Stimulated activated CD4-positive, alpha-beta T cell treated with anti-CD3 and anti-CD28 coated beads, Interleukin-4, amount 100 ng/mL, for 4 hours (primary cell): ENCODE data around the gene XRN2.
"Not testable (repeated sequence)": the region's sequence is repeated elsewhere in the genome, so short reads cannot be mapped to it uniquely, and the experiment has no call there.

Experiments used
- DNase-seq, 2 experiments: peaks; one replicate each; pipeline ENCODE4 v3.0.0-alpha.2; 2020

Gene XRN2

DNA sequence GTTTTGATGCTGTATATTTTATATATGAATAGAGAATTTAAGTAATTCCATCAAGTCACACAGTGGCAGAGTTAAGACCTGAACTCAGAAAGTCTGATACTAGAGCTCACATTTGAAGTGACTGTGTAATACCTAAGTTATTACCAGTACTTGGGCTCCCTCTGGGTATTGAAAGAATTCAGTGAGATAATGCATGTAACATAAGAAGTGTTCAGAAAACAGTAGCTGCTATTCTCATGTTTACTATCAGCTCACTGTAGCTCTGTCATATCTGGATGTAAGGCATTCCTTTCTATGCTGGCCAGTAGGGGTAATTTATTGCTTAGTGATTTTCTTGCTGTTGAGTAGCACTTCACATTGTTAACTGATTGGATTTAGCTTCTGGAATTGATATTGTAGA is 49.6 kb downstream of the XRN2 start:
- no peak for DNase-seq

DNA sequence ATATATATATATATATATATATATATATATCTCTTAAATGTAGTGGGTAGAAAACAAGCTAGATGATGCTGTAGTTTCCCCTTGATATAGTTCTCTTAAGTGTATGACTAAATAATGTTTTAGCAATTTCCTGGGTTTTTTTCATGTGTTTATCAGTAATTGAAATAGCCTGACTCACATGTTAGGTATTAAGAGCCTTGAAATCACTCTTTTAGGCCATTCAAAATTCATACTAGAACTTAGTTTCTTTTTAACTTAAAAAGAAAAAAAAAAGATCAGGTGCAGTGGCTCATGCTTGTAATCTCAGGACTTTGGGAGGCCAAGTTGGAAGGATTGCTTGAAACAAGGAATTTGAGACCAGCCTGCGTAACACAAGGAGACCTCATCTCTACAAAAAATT is 50.1 kb downstream of the XRN2 start:
- DNase-seq, result no peak

DNA sequence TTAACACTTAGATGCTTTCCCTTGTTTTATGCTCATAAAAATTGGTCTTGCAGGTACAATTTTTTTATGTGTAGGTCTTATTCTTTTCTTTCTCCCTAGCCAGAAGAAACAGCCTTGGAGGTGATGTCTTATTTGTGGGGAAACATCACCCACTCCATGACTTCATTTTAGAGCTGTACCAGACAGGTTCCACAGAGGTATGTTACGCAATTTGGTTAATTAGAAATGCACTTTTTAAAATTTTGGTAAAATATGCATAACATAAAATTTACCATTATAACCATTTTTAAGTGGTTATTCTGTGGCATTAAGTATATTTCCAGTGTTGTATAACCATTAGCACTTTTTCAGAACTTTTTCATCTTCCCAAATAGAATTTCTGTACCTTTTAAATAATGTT is 52.9 kb downstream of the XRN2 start:
- DNase-seq, result no peak

DNA sequence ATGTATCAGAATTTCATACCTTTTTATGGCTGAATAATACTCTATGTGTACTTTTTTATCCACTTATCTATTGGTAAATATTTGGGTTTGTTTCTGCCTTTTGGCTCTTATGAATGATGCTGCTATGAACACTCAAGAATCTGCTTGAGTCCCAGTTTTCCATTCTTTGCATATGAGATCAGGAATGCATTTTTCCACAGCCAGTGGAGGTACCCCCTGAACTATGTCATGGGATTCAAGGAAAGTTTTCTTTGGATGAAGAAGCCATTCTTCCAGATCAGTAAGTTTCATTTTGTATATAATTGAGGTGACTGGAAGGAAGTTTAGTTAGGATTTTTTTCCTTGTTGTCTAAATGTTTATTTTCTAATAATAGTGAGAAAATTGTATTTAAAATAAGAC is 53.3 kb downstream of the XRN2 start:
- DNase-seq, result no peak

DNA sequence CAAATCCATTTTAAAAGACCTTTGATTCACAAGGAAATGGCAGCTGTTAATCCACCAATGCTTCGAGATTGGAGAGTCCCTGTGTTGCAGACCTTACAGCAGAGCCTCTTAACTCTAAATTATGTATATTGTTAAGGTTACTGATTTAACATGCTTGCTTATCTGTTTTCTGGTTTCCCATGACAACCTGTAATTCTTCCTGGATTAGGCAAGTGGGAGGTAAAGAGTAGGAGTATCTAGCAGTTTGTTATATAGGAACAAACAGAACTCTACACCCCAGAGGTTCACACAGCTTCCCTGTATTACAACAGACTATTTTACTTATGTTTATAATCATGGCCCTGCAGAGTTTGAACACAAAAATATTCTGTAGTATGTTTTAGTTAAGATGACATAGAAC is 54.7 kb downstream of the XRN2 start:
- no peak for DNase-seq

DNA sequence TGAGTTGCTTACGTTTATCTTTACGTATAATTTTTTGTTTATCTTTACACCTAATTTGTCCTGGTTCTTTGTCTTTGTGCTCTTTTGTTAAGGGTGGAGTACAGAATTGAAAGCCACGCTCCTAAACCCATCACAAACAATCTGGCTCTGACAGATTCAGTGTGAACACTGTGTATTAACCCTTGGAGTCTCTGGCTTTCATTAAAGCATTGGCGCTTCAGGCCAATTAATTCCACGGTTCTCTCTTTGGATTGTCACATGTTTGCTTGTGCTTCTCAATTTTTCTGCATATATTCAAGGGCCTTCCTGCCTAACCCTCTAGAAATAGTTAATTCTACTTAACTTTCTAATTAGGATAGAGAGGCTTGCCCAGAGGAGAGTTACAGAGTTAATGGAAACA is 55.6 kb downstream of the XRN2 start:
- DNase-seq, result no peak

DNA sequence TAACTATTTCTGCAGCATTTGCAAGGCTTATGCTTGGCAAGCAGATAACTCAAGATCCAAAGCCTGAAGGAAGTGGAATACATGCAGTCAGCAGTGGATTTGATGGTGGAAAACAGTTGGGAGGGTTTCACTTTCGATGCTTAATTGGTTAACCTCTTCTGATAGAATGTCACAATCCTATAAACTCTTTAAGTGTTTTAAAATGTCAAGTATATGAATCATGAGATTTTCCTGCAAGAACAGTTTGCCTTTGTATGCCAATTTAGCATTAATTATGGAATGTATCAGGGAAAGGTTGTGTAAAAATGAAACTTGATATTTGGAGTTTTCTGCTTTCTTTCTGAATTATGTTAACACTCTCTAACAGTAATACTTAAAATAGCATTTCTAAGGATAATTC is 57.6 kb downstream of the XRN2 start:
- no peak for DNase-seq

DNA sequence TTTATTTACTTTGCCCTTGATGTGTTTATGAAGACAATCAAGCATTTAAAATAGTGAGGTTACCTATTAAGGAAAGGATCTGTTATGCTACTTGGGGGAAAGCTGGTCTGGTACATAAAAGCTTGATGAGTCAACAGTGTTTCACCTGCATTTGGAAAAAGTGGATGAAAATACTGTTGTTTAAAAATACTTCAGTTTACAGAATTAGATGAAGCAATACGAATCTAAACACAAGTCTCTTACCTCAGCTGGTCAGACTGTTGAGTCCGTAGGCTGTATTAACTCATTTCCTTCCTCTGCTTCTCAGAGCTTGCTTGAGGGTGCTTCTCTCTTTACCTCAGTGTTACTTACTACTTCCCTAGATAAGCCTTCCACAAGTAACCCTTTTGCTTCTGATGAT is 58.1 kb downstream of the XRN2 start:
- DNase-seq, result no peak

DNA sequence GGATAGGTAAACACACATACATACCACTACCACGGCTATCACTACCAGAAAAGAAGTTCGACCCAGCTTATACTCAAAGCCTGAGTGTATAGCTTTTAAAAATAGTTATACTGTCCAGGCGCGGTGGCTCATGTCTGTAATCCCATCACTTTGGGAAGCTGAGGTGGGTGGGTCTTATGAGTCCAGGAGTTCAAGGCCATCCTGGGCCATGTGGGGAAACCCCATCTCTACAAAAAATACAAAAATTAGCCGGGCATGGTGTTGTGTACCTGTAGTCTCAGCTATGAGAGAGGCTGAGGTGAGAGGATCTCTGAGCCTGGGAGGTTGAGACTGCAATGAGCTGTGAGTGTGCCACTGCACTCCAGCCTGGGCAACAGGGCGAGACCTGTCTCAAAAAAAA is 61.3 kb downstream of the XRN2 start:
- DNase-seq, result no peak

DNA sequence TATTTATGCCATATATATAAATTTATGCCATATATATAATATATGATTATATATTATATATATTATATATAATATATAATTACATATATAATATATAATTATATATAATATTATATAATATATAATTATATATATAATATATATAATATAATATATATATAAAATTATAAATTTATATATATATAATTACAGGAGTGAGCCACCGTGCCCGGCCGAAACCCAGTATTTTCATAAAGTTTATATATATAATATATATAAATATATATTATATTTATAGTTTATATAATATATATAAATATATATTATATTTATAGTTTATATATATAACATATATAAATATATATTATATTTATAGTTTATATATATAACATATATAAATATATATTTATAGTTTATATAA is 62.6 kb downstream of the XRN2 start:
- DNase-seq, result no peak

DNA sequence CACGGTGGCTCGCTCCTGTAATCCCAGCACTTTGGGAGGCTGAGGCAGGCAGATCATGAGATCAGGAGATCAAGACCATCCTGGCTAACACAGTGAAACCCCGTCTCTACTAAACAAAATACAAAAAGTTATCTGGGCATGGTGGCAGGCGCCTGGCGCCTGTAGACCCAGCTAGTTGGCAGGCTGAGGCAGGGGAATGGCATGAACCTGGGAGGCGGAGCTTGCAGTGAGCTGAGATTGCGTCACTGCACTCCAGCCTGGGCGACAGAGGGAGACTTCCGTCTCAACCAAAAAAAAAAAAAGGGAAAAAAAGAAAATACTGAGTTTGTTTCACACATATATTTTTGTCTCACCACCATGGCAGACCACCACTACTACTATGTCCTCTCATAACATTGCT is 63.1 kb downstream of the XRN2 start:
- not testable (repeated sequence) for DNase-seq

DNA sequence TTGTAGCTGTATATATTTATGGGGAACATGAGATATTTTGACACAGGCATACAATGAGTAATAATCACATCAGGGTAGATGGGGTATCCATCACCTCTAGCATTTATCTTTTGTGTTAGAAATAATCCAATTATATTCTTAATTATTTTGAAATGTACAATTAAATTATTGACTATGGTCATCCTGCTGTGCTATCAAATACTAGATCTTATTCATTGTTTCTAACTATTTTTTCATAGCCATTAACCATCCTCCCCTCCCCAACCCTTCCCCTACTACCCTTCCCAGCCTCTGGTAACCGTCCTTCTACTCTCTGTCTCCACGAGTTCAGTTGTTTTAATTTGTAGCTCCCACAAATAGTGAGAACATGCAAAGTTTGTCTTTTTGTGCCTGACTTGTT is 65.7 kb downstream of the XRN2 start:
- DNase-seq, result no peak

DNA sequence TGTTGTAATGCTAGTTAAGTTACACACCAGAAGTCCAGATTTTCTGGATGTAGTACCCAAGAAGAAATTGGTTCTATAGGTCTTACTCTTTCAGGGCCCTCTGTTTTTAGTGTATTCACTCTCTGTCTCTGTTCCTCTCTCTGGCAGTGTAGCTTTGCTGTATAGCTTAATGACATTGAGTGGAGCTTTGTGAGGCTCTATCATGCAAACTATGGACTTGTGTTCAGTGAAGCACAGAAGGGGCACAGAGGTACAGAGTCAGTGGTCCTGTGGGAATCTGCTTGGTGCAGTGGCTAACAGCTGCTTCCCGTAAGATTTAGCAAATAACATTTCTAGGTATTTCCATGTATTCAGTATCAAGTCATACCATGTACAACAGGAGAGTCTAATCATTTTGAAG is 68.1 kb downstream of the XRN2 start:
- DNase-seq, result no peak

DNA sequence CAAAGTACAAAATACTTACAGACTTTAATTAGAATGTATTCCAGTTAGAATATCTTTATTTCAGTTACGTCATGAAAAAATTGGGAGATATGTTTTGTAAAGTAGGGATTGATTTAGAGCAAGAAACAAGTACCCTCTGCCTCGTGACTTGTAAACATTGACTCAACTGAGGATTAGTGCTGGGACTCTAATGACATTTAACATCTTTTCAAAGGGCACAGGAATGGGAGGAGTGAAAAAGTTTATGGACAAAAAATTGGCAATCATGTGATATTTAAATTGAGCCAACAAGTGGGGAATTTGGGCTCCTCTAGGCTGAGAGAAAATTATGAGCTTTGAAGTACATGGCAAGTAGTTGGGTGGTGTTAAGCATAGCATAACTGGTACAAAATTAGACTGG is 68.9 kb downstream of the XRN2 start:
- no peak for DNase-seq

DNA sequence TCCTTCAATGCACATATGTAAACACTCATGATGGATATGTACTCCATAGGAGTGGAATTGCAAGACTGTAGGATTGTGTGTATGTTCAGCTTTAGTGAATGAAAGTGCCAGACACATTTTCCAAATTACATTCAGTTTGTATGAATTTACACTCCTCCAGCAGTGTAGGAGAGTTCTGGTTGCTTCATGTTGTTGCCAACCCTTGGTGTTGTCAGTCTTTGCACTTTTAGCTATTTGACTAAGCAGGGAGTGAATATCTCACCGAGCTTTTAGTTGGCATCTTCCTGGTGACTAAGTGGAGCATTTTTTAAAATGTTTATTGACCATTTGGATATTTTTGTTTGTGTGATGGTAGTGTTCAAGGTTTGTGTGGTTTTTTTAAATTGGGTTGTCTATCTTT is 70.3 kb downstream of the XRN2 start:
- DNase-seq, result no peak

DNA sequence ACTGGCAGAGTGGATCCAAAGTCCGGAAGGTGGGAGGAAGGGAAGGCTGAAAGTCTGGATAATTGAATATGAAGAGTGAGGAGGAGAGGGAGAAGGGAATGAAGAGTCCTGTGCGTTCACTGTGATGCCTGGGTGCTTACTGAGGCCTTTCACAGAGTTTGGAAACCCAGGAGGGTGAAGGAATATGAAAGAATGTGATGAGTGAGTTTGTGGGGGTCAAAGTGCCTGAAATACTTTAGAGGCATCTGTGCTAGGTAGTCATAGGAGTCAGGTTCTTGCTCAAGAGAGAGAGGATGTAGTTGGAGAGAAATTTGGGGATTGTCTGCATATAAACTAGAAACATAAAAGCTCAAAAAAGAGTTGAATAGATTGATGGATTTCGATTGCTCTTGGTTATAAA is 73.5 kb downstream of the XRN2 start:
- no peak for DNase-seq

DNA sequence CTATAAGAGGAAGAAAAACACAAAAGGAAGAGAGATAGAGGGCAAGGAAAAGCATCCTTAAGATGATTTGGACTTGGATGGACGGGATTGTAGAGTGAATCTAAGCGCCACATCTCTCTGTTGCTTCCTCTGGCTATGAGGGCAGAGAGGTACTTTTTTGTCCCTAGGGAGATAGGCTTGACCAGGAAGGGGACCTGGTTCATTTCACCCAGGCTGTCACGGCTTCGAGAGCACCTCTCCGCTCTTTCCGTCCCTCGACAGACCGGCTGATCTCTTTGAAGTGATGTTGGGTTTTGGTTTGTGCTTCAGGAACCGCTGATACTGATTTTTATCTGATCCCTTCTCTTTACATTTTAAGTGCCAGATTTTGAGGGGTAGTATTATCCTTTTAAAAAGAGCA is 74.6 kb downstream of the XRN2 start:
- no peak for DNase-seq

DNA sequence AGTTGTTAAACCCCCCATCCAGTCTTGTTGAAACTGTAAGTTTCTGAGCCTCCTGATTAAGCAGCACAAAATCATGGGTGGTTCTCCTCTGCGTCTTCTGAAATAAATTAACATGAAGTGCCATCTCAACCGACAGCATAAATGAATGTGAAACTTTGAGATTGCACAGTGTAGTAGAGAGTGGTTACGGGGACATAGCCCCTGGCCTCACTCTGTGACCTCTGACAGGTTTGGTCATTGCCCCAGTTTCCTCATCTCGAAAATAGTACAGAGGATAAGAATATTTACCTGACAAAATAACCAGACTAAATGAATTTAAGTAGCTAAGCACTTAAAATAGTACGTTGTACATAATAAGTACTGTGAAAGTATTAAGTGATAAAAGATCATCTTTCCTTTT is 75.1 kb downstream of the XRN2 start:
- no peak for DNase-seq

DNA sequence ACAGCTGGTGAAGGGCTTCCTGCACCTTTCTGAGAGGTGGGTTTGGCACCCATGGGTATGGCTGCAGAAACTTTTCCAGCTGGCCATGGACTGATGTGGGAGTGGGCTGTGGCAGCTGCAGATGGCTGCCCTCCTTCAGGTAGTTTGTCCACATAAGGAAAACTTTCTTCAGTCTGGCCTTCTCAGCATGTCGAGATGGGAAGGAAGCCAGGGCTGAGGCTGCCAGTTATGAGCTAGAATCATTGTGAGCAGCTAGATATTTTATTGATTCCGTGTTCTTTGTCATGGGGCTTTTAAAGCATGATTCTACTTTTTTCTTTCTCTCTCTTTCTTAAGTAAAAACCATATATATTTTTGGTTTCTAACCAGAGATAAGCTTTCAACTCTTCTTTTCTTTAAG is 77.6 kb downstream of the XRN2 start:
- DNase-seq, result no peak

DNA sequence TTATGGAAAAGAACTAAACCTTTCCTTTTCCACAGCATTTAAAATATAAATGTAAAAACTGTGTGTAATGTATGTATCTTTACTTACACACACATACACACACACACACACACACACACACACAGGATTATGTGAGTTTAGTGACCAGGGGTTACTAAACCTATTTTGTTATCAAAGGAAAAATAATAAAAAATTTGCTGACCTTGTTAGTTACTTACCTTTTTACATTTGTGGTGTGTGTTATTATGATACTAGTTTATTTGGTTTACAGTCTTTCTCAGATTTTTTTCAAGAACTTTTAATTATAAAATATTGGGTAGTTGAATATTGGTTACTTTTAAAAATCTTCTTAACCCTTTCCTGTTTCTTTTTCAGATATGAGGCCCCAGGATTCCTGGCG is 78.5 kb downstream of the XRN2 start:
- no peak for DNase-seq

DNA sequence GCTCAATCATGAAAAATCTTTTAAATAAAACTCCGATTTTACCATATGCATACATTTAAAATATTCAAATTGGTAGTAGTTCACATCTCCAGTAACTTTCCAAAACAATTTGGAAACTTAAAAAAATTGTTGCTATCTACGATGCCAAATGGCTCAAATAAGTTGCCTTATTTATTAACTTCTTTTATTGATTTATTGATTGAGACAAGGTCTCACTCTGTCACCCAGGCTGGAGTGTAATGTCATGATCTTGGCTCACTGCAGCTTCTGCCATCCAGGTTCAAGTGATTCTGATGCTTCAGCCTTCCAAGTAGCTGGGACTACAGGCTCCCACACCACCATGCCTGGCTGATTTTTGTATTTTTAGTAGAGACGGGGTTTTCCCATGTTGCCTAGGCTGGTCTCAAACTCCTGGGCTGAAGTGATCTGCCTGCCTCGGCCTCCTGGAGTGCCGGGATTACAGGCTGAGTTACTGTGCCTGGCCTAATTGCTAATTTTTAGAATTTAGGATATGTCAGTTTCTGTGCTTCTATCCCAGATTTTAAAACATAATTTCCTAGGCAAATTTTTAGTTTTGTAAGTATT is 81.3 kb downstream of the XRN2 start:
- no peak for DNase-seq

DNA sequence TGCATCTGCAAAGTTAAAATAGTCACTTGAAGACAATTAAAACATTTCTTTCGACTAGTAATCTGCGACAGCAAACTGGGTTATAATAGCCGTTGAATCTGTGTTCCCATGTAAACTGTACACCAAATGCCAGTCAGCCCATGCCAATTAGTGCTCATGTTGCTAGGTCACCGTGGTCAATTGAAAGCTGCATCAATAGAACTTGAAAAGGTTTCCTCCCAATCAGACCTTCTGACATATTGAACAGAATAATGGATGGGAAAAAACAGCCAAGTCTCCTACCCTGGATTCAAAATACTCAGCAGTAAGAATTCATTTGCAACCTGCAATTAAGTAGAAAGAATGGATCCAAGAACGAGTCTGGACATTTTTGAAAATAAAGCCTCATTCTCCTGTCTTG is 83.0 kb downstream of the XRN2 start:
- DNase-seq, result no peak

DNA sequence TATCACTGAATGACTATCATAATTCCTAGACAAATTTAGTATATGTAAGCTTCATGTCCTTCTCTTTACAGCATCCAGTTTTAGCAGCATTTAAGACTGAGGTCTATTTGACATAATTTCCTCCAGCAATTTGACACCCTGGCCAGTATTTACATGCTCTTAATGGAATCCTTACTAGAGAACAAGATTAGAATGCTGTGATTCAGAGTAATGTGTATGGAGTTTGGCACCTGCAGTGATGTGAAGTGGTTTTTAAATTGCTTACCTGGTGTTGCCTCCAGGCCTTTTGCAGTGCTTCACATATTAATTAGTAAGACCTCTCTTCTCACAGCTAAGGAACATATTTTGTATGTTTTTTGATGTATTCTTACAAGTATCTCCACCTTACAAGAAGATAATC is 84.4 kb downstream of the XRN2 start:
- DNase-seq, result no peak

DNA sequence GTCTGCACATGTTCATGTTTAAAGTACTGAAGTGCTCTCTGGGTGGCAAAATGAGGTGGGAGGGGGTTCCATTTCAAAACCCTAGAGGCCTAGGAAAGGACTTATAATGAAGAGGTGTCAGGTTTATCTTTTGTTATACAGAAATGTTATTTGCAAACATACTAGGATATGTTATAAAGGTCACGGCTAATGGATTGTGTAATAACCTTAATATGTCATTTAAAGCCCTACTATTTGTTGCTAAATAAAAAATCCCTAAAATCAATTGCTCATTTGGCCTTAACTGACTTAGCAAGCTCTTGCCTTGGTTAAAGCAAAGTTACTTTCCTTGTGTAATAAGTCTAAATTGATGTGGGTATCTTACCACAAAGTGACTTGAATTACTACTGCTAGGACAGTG is 85.4 kb downstream of the XRN2 start:
- DNase-seq, result no peak

DNA sequence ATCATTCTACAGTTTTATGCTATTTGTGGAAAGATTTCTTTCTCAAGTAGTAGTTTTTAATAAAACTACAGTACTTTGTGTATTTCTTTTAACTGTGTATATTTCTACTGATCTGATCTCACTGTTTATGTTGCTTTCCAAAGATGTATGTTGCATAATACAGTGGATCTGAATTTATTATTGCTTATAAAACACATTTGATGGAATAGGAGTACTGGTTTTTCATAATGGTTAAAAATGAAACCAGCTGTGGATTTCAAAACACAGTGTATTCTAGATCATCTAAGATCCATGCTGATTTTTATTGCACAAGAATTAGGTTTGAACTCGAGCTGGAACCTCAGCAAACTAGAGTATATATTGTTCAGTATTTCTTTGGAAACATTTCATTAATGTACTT is 86.2 kb downstream of the XRN2 start:
- DNase-seq, result no peak

DNA sequence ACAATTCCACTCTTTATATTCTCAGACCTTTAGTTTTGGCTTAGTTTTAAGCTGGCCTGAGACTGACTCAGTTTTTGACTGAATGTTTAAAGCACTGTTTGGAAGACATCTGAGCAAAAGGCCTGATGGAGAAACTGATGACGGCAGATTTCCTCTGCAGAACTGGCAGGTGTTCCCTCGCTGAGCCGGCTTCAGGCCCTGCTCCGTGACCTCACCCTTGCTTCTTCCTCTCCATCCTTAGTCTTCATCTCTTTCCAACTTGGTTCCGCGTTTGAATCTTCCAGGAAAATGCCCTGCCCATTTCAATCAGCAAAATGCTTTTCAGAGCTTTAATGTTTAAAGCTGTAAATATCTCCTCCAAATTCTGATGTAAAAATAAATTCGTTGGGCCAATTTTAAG is 87.6 kb downstream of the XRN2 start:
- DNase-seq, result no peak
